GM23248 (cell line): ENCODE results near the gene CDYL. TPM values are rescaled to one million over a fixed set of nuclear protein-coding genes. Genes with fewer than 3 reads are reported as not detected.

Experiments
- DNase-seq: peaks from one replicate; pipeline ENCODE4 v3.0.0-alpha.2; 2015
- H2AFZ ChIP-seq: fragments of 200-600 bp; sonication (generic); 2 replicates; pipeline ENCODE4 v1.6.1; 2016; ENCODE audit warnings: antibody characterized with exemption
- H3F3A ChIP-seq: fragments of 200-600 bp; sonication (generic); 2 replicates; pipeline ENCODE4 v1.6.1; 2016; ENCODE audit warnings: mild to moderate bottlenecking, antibody characterized with exemption, mixed run types; ENCODE audit not compliant: insufficient read depth
- H3K27ac ChIP-seq: fragments of 200-600 bp; sonication (generic); 2 replicates; pipeline ENCODE4 v1.5.1; 2016; ENCODE audit warnings: mild to moderate bottlenecking
- H3K27me3 ChIP-seq: fragments of 200-600 bp; sonication (generic); replicated peaks from 2 replicates; pipeline ENCODE4 v1.6.1; 2016; ENCODE audit warnings: mild to moderate bottlenecking; ENCODE audit not compliant: insufficient read depth
- H3K36me3 ChIP-seq: fragments of 200-600 bp; sonication (generic); 2 replicates; pipeline ENCODE4 v1.6.1; 2016; ENCODE audit warnings: low read depth, mild to moderate bottlenecking
- H3K4me1 ChIP-seq: fragments of 200-600 bp; sonication (generic); 2 replicates; pipeline ENCODE4 v1.6.1; 2016; ENCODE audit warnings: mild to moderate bottlenecking; ENCODE audit not compliant: insufficient read depth
- H3K4me2 ChIP-seq: fragments of 200-600 bp; sonication (generic); one replicate; pipeline ENCODE4 v1.6.1; 2016; ENCODE audit warnings: mild to moderate bottlenecking; ENCODE audit not compliant: unreplicated experiment
- H3K4me3 ChIP-seq: fragments of 200-600 bp; sonication (generic); 2 replicates; pipeline ENCODE4 v1.5.1; 2016; ENCODE audit warnings: mild to moderate bottlenecking
- H3K79me2 ChIP-seq: fragments of 200-600 bp; sonication (generic); 2 replicates; pipeline ENCODE4 v1.6.1; 2016; ENCODE audit warnings: mild to moderate bottlenecking; ENCODE audit not compliant: insufficient read depth
- H3K9ac ChIP-seq: fragments of 200-600 bp; sonication (generic); 2 replicates; pipeline ENCODE4 v1.6.1; 2016; ENCODE audit warnings: mild to moderate bottlenecking
- H3K9me2 ChIP-seq: fragments of 200-600 bp; sonication (generic); 2 replicates; pipeline ENCODE4 v1.6.1; 2016; ENCODE audit warnings: mixed run types, mild to moderate bottlenecking, moderate library complexity; ENCODE audit not compliant: insufficient read depth
- H3K9me3 ChIP-seq: fragments of 200-600 bp; sonication (generic); one replicate; pipeline ENCODE4 v1.6.1; 2017; ENCODE audit warnings: low read depth
- H4K20me1 ChIP-seq: fragments of 200-600 bp; sonication (generic); 2 replicates; pipeline ENCODE4 v1.6.0; 2016; ENCODE audit not compliant: insufficient read depth
- EZH2 ChIP-seq: fragments of 200-600 bp; sonication (generic); IDR thresholded peaks from 2 replicates; pipeline ENCODE4 v1.6.1; 2018; ENCODE audit warnings: antibody characterized with exemption, mild to moderate bottlenecking; ENCODE audit not compliant: insufficient read depth, poor library complexity, severe bottlenecking
- EZH2phosphoT487 ChIP-seq: fragments of 200-600 bp; sonication (generic); IDR thresholded peaks from 2 replicates; pipeline ENCODE4 v1.6.1; 2018; ENCODE audit warnings: antibody characterized with exemption, moderate library complexity, mild to moderate bottlenecking, low read depth; ENCODE audit not compliant: insufficient read depth
- WGBS, 2 experiments: methylation state at CpG; one replicate each; pipeline ENCODE4 v1.1.6; 2015 to 2017; ENCODE audit warnings: low lambda C conversion rate in 2 of 2, low coverage in 1 of 2; ENCODE audit errors: missing lambda C conversion rate in 2 of 2; 5-methylcytosine and 5-hydroxymethylcytosine counted together
- in situ Hi-C: fragments of 300-500 bp; cut with MboI; formaldehyde crosslinking; loops from 2 replicates; pipeline ENCODE4 v1.15.0; 2020
- polyA plus RNA-seq: library from polyadenylated mRNA; unstranded; fragments of >200 nt; fragmentation: Nextera tagmentation; extraction: Ambion mirVana; gene quantifications from 2 replicates; pipeline ENCODE4 v1.2.1, GENCODE V29; 2016
- total RNA-seq: library from RNA; depleted of rRNA; stranded (reverse); fragments of >200 nt; shearing (Covaris generic); gene quantifications from 2 replicates; pipeline ENCODE4 v1.2.3, GENCODE V29; 2014

Gene CDYL
- total and polyA plus RNA-seq, 2 experiments from 2014 or later, result 7.9 to 27.9 TPM

GRCh38 chr6:4781967-4782575, 5.9 kb downstream of the CDYL start:
- TF ChIP-seq EZH2phosphoT487, result no peak
- TF ChIP-seq EZH2, result no peak
- Histone ChIP-seq H3K27me3 (no peaks in the 10 kb centered on the region), H3K79me2 (peaks cover 98% of the 10 kb centered on the region), H3K4me3 (no peak overlapping the region), H3K9me3 (no peaks in the 10 kb centered on the region), H4K20me1 (peaks cover 17% of the 10 kb centered on the region), H3K9me2 (no peaks in the 10 kb centered on the region), H3K4me2 (no peak overlapping the region), H2AFZ (no peak overlapping the region), H3K9ac (no peak overlapping the region), H3K36me3 (no peaks in the 10 kb centered on the region), H3K27ac (no peak overlapping the region), H3F3A (peaks cover 29% of the 10 kb centered on the region), H3K4me1 (peaks cover 16% of the 10 kb centered on the region)
- in situ Hi-C loops, result no loop called here
- WGBS, 2 experiments, result 76 to 78% methylated on average over 7 to 9 of the region's 9 CpGs
- DNase-seq, result no peak

- Histone ChIP-seq H3K9me2 (no peaks in the 10 kb centered on the region), H3F3A (no peaks in the 10 kb centered on the region), H3K4me2 (no peak overlapping the region), H3K4me1 (no peaks in the 10 kb centered on the region), H3K27me3 (no peaks in the 10 kb centered on the region), H3K79me2 (peaks cover 100% of the 10 kb centered on the region), H3K4me3 (no peak overlapping the region), H3K27ac (no peak overlapping the region), H3K9ac (no peak overlapping the region), H4K20me1 (peaks cover 5% of the 10 kb centered on the region), H2AFZ (no peak overlapping the region), H3K36me3 (no peaks in the 10 kb centered on the region), H3K9me3 (no peaks in the 10 kb centered on the region)
- DNase-seq, result no peak
- WGBS, 2 experiments, result 79 to 82% methylated on average over 7 of the region's 7 CpGs
- TF ChIP-seq EZH2 (no peak), EZH2phosphoT487 (no peak)
- in situ Hi-C loops, result no loop called here
These were observed 10.8 kb downstream of the CDYL start for GRCh38 chr6:4786996-4787395.

GRCh38 chr6:4788482-4788881, 12.3 kb downstream of the CDYL start:
- H3K9me3 ChIP-seq, result no peaks in the 10 kb centered on the region
- no peaks in the 10 kb centered on the region for H3K9me2 ChIP-seq
- in situ Hi-C loops, result no loop called here
- H3K4me3 ChIP-seq, result no peak overlapping the region
- H3K36me3 ChIP-seq, result no peaks in the 10 kb centered on the region
- no peak overlapping the region for H3K9ac ChIP-seq
- no peak overlapping the region for H2AFZ ChIP-seq
- no peak overlapping the region for H3K27ac ChIP-seq
- H3K27me3 ChIP-seq, result no peaks in the 10 kb centered on the region
- no peak for DNase-seq
- H3F3A ChIP-seq, result no peaks in the 10 kb centered on the region
- WGBS, 2 experiments, result 86 to 90% methylated on average over 6 of the region's 6 CpGs
- no peak overlapping the region for H3K4me2 ChIP-seq
- no peak for TF ChIP-seq EZH2phosphoT487
- TF ChIP-seq EZH2, result no peak
- peaks cover 100% of the 10 kb centered on the region for H3K79me2 ChIP-seq
- H4K20me1 ChIP-seq, result peaks cover 5% of the 10 kb centered on the region
- no peaks in the 10 kb centered on the region for H3K4me1 ChIP-seq

- TF ChIP-seq EZH2phosphoT487, result no peak
- TF ChIP-seq EZH2, result no peak
- Histone ChIP-seq H3K27ac (no peak overlapping the region), H3K4me2 (no peak overlapping the region), H3K9me3 (no peaks in the 10 kb centered on the region), H3F3A (no peaks in the 10 kb centered on the region), H3K9me2 (no peaks in the 10 kb centered on the region), H3K79me2 (peaks cover 100% of the 10 kb centered on the region), H3K4me3 (no peak overlapping the region), H3K36me3 (no peaks in the 10 kb centered on the region), H4K20me1 (peaks cover 5% of the 10 kb centered on the region), H3K9ac (no peak overlapping the region), H3K27me3 (no peaks in the 10 kb centered on the region), H3K4me1 (no peaks in the 10 kb centered on the region), H2AFZ (no peak overlapping the region)
- in situ Hi-C loops, result no loop called here
- 86 to 87% methylated on average over 15 to 16 of the region's 16 CpGs for WGBS, 2 experiments
- DNase-seq, result no peak
These were observed 12.9 kb downstream of the CDYL start for GRCh38 chr6:4788953-4789584.
